Measurements from ENCODE around the gene FIGLA.

FIGLA gene, protein sequence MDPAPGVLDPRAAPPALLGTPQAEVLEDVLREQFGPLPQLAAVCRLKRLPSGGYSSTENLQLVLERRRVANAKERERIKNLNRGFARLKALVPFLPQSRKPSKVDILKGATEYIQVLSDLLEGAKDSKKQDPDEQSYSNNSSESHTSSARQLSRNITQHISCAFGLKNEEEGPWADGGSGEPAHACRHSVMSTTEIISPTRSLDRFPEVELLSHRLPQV

DNA sequence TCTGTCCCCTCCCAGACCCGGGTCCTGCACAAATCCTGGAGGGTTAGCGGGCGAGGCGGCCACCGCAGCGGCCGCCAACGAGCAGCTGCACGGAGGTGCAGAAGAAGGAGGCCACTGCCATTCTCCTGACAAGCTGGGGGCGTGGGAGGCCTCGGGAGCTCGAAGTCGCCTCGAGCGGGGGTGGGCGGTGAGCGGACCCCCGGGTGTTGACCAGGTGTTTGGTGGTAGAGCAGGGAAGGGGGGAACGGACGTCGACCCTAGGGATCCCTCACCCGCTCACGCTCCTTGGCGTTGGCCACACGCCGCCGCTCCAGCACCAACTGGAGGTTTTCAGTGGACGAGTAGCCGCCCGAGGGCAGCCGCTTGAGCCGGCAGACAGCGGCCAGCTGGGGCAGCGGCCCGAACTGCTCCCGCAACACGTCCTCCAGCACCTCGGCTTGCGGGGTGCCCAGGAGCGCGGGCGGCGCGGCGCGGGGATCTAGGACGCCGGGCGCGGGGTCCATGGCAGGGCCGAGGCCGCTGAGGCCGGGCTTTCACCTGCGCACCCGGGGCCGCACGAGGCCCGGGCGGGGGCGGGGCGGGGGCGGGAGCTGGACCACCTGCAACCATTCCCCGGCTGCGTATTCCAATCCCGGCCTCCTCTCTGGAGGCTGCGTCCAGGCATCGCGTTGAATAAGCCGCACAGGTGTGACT, at the start of gene FIGLA:
Gene FIGLA, minus strand, starts transcription at position 508 of the 693 bp plus-strand sequence. Its CDS starts 5 bp downstream, at position 503.
- H3K27me3 Mint-ChIP-seq: peaks cover 55 to 72% of the 10 kb centered on the region in 2 donors
- no peaks in the 10 kb centered on the region for H3K36me3 Mint-ChIP-seq
- no peak for DNase-seq
- peaks cover 0 to 2% of the 10 kb centered on the region in 2 donors for H3K9me3 Mint-ChIP-seq
- peak within 1 kb of the TSS; percentile 82 for H3K27ac Mint-ChIP-seq
- H3K4me3 Mint-ChIP-seq: peak within 1 kb of the TSS; percentile 77
- ATAC-seq (replicated peaks): peak in 1 of 2 donors; percentile 24
- H3K4me1 Mint-ChIP-seq: peaks cover 14 to 31% of the 10 kb centered on the region in 2 donors

DNA sequence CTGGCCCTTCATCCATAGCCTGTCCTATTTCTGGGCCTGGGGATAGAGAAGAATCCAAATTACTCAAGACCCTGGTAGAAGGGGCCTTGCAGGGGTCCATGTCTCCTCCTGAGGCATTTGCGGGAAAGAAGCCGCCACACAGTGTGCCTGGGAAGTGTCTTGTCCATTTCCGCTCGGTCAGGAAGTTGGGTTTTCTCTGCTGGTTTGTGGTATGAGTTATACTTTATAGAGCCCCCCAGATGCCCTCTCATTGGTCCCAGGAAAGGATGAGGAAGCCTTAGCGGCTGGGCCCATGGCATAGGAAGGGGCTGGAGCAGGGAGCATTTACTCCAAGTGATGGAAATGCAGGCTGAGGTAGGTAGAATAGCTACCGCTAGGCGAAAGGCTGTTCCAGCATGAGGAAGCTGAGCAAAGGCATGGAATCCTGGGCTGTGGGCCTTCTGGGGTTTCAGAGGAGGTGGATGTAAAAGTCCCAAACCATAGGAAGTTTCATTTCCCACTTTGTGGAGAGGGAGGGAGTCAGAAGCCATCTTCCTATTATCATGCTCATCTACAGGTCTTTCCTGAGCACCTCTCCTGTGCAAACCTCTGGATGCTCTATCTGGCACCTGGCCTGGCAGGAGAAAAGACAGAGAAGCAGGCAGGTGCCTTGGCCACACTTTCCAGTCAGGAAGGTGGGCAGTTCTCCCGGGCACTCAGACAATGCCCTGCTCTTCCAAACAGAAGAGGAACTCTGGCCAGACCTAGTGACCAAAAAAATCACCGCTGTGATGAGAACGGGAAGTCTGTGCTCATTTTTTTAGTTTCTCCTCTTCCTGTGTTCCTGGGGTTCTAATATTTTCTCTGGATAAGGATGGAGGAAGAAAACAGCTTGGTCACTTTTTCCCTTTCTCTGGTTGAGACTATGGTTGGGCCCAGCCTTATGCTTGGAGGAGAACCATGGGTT, 47.8 kb upstream of the FIGLA start:
- H3K36me3 Mint-ChIP-seq: peaks cover 0 to 2% of the 10 kb centered on the region in 2 donors
- H3K27ac Mint-ChIP-seq: no peak overlapping the region
- no peak overlapping the region for H3K4me3 Mint-ChIP-seq
- DNase-seq: no peak
- ATAC-seq (replicated peaks): no peak
- peaks cover under 1 to 2% of the 10 kb centered on the region in 2 donors for H3K9me3 Mint-ChIP-seq
- H3K4me1 Mint-ChIP-seq: no peaks in the 10 kb centered on the region
- H3K27me3 Mint-ChIP-seq: peaks cover 36 to 42% of the 10 kb centered on the region in 2 donors

DNA sequence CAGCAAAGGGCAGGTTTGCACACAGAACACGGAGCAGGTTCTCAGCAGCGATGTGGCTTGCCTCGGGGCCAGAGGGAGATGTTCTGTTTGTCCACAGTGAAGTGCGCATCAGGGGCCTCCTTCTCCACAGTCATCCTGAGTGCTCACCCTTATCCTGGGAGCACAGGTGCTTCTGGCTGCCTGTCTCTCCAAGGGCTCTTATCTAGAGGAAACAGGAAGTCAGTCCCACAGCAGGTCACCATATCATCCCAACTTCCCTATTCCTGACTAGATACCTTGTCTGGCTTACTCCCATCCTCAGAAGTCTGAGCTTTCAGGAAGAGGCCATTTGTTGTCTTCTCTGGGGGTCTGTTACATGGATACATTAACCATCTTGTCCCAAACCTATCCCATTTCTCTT, 45.2 kb upstream of the FIGLA start, which contains the start of gene CD207:
Gene CD207, minus strand, starts transcription at position 174 of the 400 bp plus-strand sequence. Its CDS starts 40 bp downstream, at position 134.
- no peaks in the 10 kb centered on the region for H3K9me3 Mint-ChIP-seq
- no peak within 1 kb of the TSS for H3K4me3 Mint-ChIP-seq
- DNase-seq (no peak), ATAC-seq (replicated peaks) (no peak)
- H3K4me1 Mint-ChIP-seq: no peaks in the 10 kb centered on the region
- H3K27me3 Mint-ChIP-seq: peaks cover 24 to 27% of the 10 kb centered on the region in 2 donors
- no peaks in the 10 kb centered on the region for H3K36me3 Mint-ChIP-seq
- H3K27ac Mint-ChIP-seq: no peak within 1 kb of the TSS

DNA sequence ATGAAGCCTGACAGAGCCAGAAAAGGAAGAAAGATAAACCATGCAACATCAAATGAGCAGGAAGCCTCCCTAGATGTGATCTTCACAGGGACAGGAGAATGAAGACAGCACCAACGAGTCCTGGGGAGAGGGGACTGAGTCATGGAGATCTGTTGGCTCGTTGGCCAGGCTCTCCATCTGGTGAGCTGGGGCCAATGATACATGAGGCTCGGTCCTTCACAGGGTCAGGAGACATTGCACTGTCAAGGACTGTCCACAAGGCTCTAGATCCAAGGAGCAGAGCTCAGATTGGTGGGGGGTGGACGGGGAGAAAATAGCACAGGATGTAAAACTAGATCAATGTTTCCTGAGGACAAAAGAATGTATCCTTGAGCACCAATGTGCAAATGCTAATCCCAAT, 44.4 kb upstream of the FIGLA start:
- H3K27ac Mint-ChIP-seq: no peak overlapping the region
- H3K36me3 Mint-ChIP-seq: no peaks in the 10 kb centered on the region
- no peak for ATAC-seq (replicated peaks)
- peaks cover 0 to 5% of the 10 kb centered on the region in 2 donors for H3K4me1 Mint-ChIP-seq
- no peaks in the 10 kb centered on the region for H3K9me3 Mint-ChIP-seq
- peaks cover 26 to 27% of the 10 kb centered on the region in 2 donors for H3K27me3 Mint-ChIP-seq
- DNase-seq: no peak
- no peak overlapping the region for H3K4me3 Mint-ChIP-seq

DNA sequence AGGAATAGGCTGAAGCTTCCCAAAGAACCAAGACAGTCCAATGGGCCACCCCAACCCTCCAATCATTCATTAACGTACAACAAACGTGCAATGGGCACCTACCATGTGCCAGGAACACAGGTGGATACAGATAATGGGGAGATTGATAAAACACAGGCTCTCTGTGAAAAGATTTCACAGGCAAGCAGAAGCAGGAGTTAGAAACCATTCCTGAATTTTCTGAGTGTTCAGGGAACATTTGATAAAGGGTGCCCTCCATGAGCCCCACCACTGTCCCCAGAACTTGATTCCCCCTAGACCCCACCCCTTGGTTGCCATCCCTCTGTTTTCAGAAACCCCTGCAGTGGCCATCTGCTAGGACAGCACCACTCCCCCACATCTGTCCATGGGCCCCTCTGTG, 43.7 kb upstream of the FIGLA start:
- H3K4me3 Mint-ChIP-seq: no peak overlapping the region
- peaks cover 0 to 13% of the 10 kb centered on the region in 2 donors for H3K4me1 Mint-ChIP-seq
- no peaks in the 10 kb centered on the region for H3K9me3 Mint-ChIP-seq
- H3K27me3 Mint-ChIP-seq: peaks cover 25 to 31% of the 10 kb centered on the region in 2 donors
- ATAC-seq (replicated peaks): no peak
- H3K36me3 Mint-ChIP-seq: no peaks in the 10 kb centered on the region
- no peak overlapping the region for H3K27ac Mint-ChIP-seq
- DNase-seq: no peak

DNA sequence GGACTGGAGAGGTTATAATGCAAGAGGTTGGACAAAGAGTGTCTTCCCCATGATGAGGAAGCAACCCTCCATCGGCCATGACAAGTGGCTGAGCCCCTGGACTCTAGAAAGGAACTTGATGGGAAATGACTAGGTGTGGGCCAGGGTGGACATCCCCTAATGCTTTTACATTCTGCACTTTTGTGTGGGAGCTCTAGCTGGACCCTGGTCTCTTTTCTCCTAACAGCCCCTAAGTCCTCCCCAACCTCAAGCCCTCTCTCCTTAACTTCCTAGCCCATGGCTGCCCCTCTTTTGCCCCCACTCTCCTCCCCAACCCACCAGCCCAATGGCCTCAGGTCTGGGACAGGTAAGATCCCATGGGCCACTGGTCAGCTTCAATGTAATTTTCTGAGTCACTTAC, 42.8 kb upstream of the FIGLA start:
- H3K27ac Mint-ChIP-seq: no peak overlapping the region
- H3K4me3 Mint-ChIP-seq: no peak overlapping the region

DNA sequence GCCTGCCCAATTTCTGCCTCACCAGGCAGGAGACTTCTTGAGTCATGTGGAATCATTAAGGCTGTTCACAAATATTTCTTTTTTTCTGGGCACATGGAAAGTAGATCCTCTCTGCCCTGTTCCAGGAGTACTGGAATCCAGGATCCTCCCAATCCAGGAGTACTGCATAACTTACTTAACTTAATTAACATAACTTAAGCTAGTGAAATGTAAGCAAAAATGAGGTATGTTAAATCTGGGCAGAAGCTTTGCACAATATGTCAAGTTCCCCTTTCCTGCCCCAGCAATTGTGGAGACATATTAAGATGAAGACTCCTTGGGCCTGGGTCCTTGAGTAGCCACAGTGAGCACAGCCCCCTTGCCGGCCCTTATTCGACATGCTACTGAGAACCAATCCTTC, 41.9 kb upstream of the FIGLA start:
- Mint-ChIP-seq H3K9me3 (no peaks in the 10 kb centered on the region), H3K4me1 (peaks cover 0 to 13% of the 10 kb centered on the region in 2 donors), H3K4me3 (no peak overlapping the region), H3K27ac (no peak overlapping the region), H3K36me3 (no peaks in the 10 kb centered on the region), H3K27me3 (peaks cover 28 to 29% of the 10 kb centered on the region in 2 donors)
- ATAC-seq (replicated peaks): no peak
- DNase-seq: no peak

More for the DNA sequence above, 42.8 kb upstream of the FIGLA start:
- no peak for DNase-seq
- peaks cover 25% of the 10 kb centered on the region in 2 donors for H3K27me3 Mint-ChIP-seq
- ATAC-seq (replicated peaks): no peak
- no peaks in the 10 kb centered on the region for H3K36me3 Mint-ChIP-seq
- no peaks in the 10 kb centered on the region for H3K9me3 Mint-ChIP-seq
- peaks cover 0 to 13% of the 10 kb centered on the region in 2 donors for H3K4me1 Mint-ChIP-seq

DNA sequence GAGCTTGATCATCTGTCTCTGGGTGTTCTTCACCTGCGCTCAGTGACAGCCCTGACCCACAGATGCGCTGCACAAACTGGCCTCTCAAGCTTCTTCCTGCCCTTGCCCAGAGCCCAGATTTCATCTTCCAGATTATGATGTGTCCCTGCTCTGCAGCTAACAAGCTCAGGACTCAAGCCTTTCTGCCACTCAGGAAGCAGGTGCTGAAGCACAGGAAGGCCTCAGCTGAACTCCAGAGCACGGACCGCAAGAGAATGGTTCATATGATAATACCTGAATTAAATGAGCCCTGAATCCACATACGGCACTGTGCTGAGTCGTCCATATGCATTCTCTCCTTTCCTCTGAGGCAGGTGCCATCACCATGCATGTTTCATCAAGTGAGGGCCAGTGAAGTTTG, 41.4 kb upstream of the FIGLA start:
- no peak overlapping the region for H3K27ac Mint-ChIP-seq

DNA sequence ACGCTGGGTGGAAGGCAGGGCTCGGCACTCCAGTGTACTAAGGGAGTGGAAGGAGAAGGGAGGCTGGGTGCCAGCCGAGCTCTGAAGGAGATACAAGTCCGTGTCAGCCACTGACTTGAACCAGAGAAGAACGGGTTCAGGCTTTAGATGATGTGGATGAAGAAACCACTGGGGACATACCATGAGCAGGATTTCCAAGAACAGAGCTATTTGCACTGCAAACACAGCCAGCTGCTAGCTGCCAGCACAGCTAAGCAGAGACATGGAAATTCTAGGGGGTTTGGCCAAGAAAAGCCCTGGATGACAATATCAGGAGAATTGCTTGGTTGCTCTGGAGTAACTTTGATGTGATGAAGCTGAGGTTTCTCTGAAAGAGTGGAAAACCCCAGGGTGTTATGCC, 39.9 kb upstream of the FIGLA start:
- H3K4me3 Mint-ChIP-seq: no peak overlapping the region
- no peaks in the 10 kb centered on the region for H3K36me3 Mint-ChIP-seq
- ATAC-seq (replicated peaks): no peak
- no peak overlapping the region for H3K27ac Mint-ChIP-seq
- no peaks in the 10 kb centered on the region for H3K9me3 Mint-ChIP-seq
- no peak for DNase-seq
- peaks cover 28 to 33% of the 10 kb centered on the region in 2 donors for H3K27me3 Mint-ChIP-seq
- H3K4me1 Mint-ChIP-seq: peaks cover 3 to 23% of the 10 kb centered on the region in 2 donors

More for the DNA sequence above, 41.4 kb upstream of the FIGLA start:
- no peak for ATAC-seq (replicated peaks)
- DNase-seq: no peak
- Mint-ChIP-seq H3K4me1 (peaks cover 2 to 16% of the 10 kb centered on the region in 2 donors), H3K36me3 (no peaks in the 10 kb centered on the region), H3K27me3 (peaks cover 30 to 33% of the 10 kb centered on the region in 2 donors), H3K9me3 (no peaks in the 10 kb centered on the region), H3K4me3 (no peak overlapping the region)

DNA sequence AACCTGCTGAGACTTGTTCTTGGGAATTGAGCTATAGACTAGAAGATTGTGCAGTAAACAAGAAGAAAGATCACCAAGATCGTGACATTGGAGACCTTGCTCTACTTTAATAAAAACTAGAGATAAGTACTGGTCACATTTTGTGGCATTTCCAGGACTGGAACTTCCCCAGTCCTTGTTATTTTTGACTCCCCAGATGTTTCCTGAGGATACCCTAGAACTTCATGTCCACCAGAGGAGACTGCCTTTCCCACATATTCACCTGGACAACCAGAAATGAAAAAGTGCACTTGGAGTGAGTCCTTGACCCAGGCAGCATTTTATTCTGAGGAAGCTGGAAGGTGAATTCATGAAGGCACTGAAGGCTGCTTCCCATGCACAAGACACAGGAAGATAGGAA, 39.5 kb upstream of the FIGLA start:
- H3K4me3 Mint-ChIP-seq: no peak overlapping the region

DNA sequence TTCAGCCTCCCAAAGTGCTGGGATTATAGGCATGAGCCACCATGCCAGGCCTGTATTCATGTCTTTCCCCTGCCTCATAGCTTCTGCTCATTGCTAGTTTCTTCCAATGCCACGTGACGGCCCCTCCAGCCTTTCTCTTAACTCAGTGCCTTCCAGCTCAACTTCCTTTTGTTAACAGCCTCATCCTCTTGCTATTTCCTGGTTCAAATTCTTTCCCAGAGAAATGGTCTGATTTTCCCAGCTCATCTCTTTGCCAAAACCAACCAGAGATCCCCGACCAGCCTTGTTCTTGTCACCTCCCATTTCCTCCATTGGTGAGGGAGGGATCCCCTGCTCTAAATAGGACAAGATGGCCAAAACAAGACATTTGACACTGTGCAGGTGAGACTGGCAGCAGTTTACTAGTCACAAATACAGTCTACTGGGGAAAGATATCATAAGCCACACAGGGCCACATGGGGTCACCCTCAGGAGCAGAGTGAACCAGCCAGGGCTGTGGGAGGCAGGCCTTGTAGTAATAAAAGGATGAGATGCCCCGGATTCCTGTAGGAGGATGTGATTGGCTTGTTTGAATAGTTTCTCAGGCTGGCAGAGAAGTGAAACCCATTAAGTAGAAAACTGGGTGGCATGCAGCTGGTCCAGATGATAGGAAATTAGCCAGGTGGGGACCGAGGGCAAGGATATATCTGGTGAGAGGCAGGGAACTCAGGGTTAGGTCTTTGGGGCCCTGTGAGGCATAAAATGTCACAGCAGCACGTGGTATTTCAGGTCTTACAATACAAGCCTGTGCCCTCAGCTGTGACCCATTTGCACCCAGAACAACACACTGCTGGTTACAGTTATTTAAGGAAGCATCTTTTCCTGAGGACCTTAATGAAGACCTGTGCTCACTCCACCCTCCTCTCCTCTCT, 38.7 kb upstream of the FIGLA start:
- no peaks in the 10 kb centered on the region for H3K9me3 Mint-ChIP-seq
- no peak overlapping the region for H3K4me3 Mint-ChIP-seq
- no peaks in the 10 kb centered on the region for H3K36me3 Mint-ChIP-seq
- DNase-seq (no peak), ATAC-seq (replicated peaks) (peak; percentile 34 to 60)
- no peak overlapping the region for H3K27ac Mint-ChIP-seq
- H3K27me3 Mint-ChIP-seq: peaks cover 22 to 24% of the 10 kb centered on the region in 2 donors
- peaks cover 3 to 23% of the 10 kb centered on the region in 2 donors for H3K4me1 Mint-ChIP-seq

More for the DNA sequence above, 39.5 kb upstream of the FIGLA start:
- Mint-ChIP-seq H3K9me3 (no peaks in the 10 kb centered on the region), H3K36me3 (no peaks in the 10 kb centered on the region), H3K27ac (no peak overlapping the region), H3K4me1 (peaks cover 3 to 23% of the 10 kb centered on the region in 2 donors), H3K27me3 (peaks cover 25 to 29% of the 10 kb centered on the region in 2 donors)
- DNase-seq (no peak), ATAC-seq (replicated peaks) (no peak)

DNA sequence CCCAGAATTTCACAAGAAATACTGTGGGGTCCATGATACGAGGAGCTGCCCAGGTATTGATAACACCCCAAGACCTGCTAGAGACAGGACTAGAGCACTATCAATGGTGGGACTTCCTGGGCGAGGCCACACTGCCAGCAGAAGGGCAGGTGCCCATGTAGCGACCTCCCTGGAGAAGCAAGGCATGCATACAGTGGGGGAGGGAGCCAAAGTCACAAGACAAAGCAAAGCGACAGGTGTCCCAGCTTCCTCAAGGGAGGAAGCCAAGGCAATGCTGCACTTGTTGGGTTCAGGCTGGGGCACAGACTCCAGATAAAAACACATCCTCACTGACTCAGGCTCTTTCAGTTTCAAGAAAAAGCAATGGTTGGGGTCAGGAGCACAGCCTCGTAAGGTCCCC, 37.7 kb upstream of the FIGLA start:
- DNase-seq (no peak), ATAC-seq (replicated peaks) (no peak)
- Mint-ChIP-seq H3K27me3 (peaks cover 18% of the 10 kb centered on the region in 2 donors), H3K4me3 (no peak overlapping the region), H3K36me3 (no peaks in the 10 kb centered on the region), H3K4me1 (peaks cover 3 to 23% of the 10 kb centered on the region in 2 donors), H3K9me3 (no peaks in the 10 kb centered on the region), H3K27ac (no peak overlapping the region)

DNA sequence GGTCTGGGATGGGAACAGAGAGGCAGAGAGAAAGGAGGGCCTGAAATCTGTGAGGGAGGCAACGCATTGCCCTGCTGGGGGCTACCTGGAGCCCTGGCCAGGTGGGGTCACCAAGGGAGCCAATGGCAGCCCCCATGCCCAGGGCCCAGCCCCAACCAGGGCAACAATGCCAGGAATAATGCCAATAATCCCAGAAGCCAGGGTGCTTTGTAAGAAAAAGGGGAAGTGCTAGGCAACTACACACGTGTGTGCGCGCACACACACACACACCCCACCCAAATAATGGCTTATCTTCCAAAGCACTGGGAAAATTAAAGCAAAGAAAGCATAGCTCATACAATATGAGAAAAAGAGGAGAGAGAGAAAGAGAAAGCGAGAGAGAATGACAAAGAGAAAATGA, 36.9 kb upstream of the FIGLA start:
- no peak for DNase-seq
- peaks cover 18 to 24% of the 10 kb centered on the region in 2 donors for H3K27me3 Mint-ChIP-seq
- no peak overlapping the region for H3K27ac Mint-ChIP-seq
- H3K36me3 Mint-ChIP-seq: no peaks in the 10 kb centered on the region
- no peaks in the 10 kb centered on the region for H3K9me3 Mint-ChIP-seq
- peaks cover 3 to 23% of the 10 kb centered on the region in 2 donors for H3K4me1 Mint-ChIP-seq
- no peak for ATAC-seq (replicated peaks)
- no peak overlapping the region for H3K4me3 Mint-ChIP-seq
